ENCODE measurements around the gene FBRSL1.
"Not testable (repeated sequence)": the region's sequence is repeated elsewhere in the genome, so short reads cannot be mapped to it uniquely, and the experiment has no call there.

Gene FBRSL1

GRCh38 chr12:132529156-132529839 lies 39.3 kb downstream of the FBRSL1 start:
- DNase-seq: no peak

- DNase-seq: no peak
These were observed 40.0 kb downstream of the FBRSL1 start for GRCh38 chr12:132529906-132530305.

- no peak for DNase-seq
These were observed 40.5 kb downstream of the FBRSL1 start for GRCh38 chr12:132530447-132530846.

DNA sequence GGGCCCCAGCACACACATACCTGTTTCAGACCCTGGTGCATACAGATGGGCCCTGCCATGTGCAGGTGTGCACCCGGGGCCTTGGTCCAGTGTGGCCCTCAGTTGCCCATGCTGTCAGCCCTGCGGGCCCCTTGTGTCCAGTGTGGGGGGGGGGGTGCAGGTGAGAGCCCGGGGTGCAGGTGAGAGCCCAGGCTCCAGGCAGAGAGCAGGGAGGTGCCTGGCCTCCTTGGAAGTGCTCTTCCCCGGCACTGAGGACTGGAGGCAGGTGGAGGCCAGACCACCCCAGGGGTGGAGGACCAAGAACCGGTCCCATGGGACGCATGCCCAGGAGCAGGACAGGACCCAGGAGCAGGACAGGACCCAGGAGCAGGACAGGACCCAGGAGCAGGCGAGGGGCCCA lies 40.9 kb downstream of the FBRSL1 start:
- DNase-seq: no peak

DNA sequence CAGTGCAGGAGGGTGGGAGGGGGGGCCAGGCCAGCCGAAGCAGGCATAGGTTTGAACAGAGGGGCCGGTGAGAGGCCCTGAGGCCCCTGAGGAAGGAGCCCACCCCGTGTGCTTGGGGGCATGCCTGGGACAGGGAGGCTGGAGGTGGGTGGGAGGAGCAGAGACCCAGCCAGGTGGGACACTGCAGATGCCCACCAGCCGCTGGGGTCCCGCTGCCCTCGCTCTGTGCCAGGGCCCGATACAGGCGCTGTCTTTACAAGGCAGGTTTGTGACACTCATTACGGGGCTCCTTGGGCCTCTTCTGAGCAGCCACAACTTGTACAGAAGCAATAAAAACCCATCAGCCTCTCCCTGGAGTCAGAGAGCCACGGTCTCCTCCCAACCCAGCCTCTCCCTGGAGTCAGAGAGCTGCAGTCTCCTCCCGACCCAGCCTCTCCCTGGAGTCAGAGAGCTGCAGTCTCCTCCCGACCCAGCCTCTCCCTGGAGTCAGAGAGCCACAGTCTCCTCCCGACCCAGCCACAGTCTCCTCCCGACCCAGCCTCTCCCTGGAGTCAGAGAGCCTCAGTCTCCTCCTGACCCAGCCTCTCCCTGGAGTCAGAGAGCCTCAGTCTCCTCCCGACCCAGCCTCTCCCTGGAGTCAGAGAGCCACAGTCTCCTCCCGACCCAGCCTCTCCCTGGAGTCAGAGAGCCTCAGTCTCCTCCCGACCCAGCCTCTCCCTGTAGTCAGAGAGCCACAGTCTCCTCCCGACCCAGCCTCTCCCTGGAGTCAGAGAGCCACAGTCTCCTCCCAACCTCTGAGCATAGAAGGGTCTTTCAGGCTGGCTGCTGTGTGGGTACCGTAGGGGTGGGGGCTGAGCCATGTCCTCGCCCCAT lies 43.0 kb downstream of the FBRSL1 start:
- DNase-seq: not testable (repeated sequence)

DNA sequence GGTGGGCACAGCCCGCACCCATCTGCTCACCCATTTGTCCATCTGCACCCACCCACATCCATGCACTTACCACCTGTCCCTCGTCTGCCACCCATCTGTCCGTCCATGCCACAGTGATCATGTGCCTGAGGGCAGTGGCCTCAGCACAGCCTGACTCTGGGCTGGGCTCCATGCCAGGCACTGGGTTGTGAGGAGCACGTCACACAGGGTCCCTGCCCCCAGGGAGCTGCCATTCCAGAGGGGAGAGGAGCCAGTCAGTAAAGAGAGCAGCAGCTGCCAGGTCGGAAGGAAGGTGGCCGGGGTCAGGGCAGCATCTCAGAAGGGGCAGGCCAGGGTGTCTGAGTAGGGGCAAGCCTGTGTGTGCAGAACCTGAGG lies 43.6 kb downstream of the FBRSL1 start:
- no peak for DNase-seq

DNA sequence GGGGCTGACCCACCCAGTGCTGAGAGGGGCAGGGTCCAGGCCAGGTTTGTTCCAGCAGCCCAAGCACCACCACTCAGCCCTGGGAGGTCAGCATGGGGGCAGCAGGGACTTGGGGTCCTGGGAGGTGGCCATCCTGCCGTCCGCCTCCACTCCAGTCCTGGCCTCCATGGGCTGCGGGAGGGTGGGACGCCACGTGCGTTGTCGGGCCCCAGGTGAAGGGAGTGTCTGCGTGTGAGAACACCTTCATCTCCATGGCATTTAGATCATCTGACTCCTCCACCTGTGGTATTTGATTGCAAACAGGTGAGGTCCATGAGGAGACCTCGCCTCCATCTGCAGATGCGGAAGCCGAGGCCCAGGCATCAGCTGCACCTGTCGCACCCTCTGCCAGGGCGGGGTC lies 44.1 kb downstream of the FBRSL1 start:
- DNase-seq: no peak

DNA sequence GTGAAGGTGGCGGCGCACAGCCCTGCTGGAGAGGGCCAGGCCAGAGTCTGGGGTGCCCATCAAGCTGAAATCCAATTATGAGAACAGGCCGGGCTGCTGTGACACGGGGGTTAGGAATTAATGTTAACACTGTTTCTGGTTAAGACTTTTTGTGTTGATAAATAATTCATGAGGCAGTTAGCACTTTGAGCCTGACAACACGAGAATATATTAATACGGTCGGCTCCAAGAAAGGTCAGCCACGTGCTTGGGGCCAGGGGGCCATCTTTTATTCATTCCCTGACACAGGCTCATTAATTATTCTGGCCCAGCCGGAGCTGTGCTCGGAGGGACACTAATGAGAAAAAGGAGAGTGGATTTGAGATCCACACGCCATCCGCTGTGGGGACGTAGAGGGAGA lies 45.1 kb downstream of the FBRSL1 start:
- DNase-seq: no peak

DNA sequence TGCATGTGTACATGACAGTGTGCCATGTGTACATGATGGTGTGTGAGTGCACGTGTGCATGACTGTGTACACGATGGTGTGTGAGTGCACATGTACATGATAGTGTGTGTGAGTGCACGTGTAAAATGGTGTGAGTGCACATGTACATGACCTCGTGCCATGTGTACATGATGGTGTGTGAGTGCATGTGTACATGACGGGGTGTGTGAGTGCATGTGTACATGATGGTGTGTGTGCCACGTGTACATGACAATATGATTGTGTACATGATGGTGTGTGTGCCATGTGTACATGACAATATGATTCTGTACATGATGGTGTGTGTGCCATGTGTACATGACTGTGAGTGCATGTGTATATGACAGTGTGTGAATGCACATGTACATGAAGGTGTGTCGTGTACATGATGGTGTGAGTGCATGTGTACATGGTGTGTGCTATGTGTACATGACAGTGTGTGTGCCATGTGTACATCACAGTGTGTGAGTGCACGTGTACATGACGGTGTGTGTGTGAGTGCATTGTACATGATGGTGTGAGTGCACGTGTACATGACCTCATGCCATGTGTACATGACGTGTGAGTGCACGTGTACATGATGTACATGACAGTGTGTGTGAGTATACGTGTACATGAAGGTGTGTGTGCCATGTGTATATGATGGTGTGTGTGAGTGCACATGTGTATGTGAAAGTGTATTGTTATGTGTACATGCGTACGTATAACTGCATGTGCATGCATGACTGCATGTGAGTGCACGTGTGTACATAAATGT lies 46.3 kb downstream of the FBRSL1 start:
- DNase-seq: no peak

- DNase-seq: no peak
These were observed 47.1 kb downstream of the FBRSL1 start for GRCh38 chr12:132537049-132537448.

DNA sequence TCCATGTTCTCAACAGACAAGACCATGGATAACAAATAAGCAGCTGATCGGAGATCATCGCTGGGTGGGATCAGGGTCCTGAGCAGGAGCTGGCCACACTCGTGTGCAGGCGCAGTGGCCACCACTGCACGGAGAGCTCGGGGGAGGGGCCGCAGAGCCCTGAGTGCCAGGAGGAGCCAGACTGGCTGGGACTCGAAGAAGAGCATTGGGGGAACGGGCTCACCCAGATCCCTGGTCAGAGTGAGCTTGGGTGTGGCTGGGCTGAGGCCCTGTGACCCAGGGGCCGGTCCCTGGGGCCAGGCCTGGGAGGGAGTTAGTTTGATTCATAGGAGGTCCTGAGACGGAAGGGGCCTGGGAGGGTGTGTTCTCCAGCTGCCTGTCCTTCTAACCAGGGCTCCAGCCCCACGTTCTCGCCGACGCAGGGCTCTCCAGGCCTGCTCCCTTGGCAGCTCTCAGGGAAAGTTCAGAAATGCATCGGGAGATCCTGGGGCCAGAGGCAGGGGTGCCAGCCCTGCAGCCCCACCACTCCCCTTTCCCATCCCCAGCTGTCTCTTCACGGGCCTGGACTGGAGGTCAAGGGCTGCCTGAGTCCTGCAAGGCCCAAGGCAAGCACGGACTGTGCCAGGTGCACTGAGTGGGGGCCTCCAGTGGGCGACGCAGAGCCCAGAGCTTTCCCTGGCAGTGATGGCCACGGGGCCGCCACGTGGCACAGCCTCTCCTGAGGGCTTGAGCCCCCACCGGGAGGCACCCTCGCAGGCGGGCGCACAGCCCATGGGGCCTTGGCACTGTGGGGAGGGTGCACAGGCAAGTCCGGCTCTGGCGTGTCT lies 48.1 kb downstream of the FBRSL1 start:
- no peak for DNase-seq

DNA sequence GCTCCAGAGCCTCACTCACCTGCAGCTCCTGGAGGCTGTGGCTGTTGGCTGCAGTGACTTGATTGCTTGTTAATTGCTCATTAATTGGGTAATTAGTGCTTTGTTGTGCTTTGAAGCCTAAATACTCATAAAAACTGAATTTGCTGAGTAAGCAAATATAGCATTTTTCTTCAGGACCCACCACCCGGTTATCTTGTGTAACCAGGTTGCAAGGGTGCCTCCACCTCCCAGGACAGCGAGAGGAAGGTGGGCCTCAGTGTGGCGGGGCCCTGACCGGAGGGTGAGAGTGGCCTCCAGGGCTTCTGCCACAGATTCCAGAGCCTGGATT lies 48.7 kb downstream of the FBRSL1 start:
- DNase-seq: no peak

- no peak for DNase-seq
These were observed 49.2 kb downstream of the FBRSL1 start for GRCh38 chr12:132539016-132539773.

DNA sequence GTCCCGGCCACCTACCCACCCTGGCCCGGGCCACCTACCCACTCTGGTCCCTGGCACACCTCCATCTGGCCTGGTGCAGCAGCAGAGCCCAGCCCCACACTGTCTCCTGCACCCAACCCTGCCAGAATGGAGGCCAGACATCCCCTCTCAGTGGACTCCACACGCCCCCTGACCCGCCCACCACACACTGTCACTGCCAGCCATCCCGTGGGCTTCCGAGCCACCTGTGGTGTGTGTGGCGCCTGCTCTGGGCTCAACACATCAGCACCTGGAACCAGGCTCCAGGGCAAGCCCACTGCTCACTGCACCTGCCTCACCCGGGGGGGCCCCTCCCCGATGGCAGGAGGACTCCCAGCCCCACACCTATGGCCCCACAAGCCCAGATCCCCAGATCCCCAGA lies 50.5 kb downstream of the FBRSL1 start:
- no peak for DNase-seq

DNA sequence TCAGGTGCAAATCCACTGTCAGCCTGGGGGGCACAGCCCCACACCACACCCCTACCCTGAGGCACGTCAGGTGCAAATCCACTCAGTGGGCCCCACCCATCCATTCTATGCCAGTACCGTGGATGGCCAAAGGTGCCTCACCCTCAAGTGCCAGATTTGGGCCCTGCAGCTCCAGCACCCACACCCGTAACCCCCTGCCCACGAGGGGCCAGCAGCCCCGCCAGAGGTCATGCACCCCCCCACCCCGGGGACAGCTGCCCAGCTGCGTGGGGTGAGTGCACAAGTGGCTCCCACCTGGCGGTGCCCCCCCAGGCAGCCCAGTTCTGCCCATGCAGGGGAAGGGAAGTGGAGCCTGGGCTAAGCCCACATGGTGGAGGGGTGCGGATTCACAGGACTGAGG lies 51.2 kb downstream of the FBRSL1 start:
- DNase-seq: no peak

- no peak for DNase-seq
These were observed 52.0 kb downstream of the FBRSL1 start for GRCh38 chr12:132541996-132542395.

DNA sequence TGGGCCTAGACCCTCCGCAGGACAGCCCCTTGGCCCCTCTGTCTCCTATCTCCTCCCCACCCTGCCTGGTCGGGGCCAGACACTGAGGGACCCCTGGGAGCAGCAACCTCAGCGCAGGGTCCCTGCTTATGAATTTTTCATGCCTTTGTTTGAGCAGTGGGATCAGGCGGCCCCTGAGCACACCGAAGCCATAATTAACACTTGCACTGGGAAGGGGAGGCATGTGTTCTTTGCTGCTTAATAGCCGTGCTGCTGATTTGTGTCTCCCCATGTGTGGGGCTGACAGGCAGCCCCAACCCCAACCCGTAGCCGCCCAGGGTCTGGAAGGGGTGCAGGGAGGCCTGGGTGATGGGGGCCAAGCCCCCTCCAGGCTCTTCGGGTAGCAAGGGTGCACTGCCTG lies 52.7 kb downstream of the FBRSL1 start:
- no peak for DNase-seq

DNA sequence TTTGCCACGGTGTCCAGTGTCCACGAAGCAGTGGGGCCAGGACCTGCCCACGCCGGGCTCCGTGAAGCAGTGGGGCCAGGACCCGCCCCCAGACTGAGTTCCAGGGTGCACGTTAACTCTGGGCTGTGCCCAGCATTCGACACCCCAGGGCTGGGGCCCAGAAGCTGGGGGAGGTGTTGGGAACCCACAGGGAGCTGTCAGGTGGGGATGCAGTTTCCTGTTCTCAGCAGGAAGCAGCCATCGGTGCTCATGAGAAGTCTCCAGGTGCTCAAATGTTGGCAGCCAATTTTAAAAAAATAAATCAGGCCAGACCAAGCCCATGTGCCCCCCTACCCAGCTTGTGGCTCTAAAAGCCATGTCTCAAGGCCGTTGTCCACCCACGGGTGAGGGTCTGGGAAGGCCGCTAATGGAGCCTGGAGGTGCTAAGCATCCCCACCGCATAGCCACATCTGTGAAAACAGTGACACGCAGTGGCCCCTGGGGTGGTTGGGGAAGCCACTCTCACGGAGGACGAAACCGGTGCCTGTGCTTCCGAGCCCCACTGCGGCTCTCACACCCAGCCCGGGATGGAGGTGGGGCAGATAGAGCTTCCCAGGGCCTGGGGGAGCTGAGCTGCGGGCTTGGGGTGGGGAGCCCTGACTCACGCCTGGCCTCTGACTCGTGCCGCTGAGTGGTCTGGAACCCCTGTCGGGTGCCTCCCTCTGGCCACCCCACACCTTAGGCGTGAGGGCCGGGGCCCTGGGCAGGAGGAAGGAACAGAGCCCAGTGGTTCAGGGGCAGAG lies 53.5 kb downstream of the FBRSL1 start:
- DNase-seq: no peak

DNA sequence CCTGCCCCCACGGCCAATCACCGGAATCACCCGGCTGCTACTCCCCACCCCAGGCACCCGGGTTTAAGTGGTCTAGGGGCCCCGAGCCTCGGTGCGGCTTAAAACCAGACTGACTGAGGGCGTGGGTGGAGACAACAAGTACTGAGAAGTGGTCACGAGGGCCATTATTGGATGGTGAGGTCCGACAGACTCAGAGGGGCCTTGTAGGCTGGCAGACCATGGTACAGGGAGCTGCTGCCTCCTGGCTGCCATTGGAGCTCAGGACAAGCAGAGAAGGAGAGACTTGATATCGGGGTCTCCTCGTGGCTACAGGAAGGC lies 54.1 kb downstream of the FBRSL1 start:
- DNase-seq: no peak

DNA sequence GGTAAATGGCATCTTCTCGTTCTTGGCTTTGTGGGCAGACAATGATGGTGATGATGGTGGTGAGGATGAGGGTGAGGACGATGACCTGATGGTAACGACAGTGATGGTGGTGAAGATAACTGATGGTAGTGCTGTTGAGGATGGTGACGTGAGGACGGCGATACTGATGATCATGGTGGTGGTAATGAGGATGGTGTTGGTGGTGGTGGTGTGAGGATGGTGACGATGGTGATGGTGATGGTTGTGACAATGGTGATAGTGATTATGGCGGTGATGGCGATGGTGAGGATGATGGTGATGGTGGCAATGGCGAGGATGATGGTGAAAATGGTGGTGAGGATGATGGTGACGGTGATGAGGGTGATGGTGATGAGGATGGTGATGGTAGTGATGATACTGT lies 54.5 kb downstream of the FBRSL1 start:
- DNase-seq: no peak

DNA sequence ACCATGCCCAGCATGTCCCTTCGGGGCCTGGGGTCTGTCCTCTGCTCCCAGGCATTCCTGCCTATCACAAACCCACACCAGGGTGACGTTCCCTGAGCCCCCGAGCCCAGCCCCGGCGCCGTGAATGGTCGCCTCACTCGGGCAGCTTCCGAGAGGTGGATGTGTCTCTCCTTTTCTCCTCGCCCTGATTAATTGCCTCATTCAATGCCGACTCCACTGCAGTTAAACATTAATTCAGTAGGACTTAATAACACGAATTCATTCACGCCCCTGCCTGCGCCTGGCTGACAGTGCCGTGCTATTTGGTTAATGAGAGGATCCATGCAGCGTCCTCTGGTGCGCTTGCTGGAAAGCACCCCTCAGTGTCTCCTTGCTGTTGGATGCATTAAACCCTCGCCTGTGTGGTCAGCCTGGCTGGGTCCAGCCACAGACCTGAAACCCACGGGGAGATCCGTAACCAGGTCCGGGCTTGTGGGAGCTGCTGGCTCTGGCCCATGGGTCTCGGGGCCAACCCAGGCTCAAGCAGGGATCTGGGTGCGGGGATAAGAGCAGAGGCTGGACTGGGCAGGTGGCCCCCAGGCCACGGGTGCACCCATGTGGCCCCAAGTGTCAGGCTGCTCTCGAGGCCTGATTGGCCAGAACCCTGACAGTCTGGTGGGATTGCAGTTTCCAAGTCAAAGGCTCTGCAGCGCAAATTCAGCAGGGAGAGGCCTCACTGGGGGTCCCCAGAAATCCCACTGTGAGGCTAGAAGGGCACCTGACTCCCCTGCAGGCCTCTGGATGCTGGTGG lies 55.4 kb downstream of the FBRSL1 start:
- DNase-seq: no peak
